ENCODE measurements around the gene CHD9.

GRCh38 chr16:53035176-53035942 is 19.4 kb upstream of the CHD9 start:
- TF ChIP-seq JUND (IDR thresholded peaks at IDR 0.05) (no peak), YY1 (IDR thresholded peaks at IDR 0.05; ENCODE audit: extremely low read depth, insufficient replicate concordance, low read depth, low read length) (no peak)

Data from HCT116 (cell line).